Kidney capillary endothelial cell (primary cell): ENCODE measurements around the gene TRAPPC11.

Source experiments
- DNase-seq: peaks from one replicate; pipeline ENCODE4 v3.0.0-alpha.2; 2018; ENCODE audit warnings: low spot score

Gene TRAPPC11

DNA sequence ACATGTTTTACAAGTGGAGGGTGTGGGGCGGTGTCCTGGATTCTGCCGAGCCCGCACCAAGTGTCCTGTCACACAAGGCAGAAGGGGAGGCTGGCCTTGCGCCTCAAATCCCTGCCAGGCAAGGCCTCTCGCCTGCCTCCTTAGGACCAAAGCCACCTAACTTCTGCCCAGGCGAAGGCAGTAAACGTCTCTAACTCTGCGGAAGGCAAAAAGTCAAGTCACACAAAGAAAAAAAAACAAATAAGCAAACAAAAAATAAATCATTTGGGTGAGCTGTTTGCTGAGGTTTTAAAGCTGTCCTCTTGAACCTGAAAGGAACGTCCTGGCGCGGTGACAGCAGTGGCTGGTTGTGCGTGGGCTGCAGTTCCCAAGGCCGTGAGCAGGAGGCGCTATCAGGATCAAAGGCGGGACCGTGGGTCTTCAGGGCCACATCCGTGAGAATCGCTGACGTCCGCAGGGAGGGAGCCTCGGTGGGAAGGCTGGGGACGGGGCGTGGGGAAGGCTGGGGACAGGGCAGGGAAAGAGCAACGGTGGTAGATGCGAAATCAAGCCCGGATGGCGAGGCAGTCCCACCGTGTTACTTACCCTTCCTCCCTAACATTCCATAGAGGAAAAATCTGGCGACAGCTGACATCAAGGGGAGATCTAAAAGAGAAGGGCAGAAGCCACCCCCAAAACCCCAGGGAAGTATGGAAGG lies 99.1 kb downstream of the TRAPPC11 start:
- no peak for DNase-seq

DNA sequence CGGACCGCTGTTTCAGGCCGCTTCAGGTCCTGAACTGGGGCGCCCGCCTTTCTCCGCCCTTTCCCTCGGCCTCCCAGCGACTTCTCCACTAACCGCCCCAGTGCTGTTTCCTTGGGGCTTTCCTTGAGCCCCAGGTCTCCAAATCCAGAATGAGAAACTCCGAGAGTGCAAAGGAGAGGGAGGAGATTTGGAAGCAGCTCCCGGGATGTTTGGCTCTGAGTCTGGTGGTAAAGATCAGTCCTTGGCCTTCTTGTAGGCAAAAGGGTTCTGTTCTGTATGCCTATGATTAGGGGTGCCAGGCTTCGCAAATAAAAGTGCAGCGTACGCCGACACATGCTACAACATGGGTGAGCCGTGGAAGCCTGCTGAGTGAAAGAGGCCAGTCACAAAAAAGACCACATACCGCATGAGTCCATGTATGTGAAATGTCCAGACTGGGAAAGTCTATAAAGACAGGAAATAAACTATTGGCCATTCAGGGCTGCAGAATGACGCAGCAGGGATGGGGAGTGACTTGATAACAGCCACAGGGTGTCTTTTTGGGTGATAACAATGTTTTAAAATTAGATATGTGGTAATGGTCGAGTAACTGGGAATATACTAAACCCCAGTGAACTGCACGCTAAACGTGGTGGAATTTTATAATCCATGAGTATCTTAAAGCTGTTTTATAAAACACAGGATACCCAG lies 99.8 kb downstream of the TRAPPC11 start:
- DNase-seq = no peak

DNA sequence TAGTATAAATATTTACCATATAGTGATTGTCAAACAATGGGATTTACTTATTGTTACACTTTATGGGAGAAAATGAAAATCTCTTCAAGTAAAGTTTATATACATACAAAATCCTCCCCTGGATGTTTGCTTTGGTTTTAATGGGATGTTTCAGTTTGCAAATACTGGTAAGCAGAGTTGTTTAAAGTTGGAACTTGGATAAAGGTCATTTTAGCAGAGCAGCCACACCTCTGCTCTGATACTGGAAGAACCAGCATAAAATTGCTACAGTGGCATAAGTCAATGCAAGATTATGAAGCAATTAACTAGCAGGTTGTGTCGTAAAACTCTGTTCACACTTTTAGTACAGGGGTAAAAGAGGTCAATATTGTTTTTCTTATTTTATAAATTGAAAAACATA lies 101.2 kb downstream of the TRAPPC11 start:
- DNase-seq = no peak
